CD4-positive, alpha-beta T cell treated with Interleukin-10 for 1 hour (primary cell): ENCODE results near the gene ABCC1.
"Not testable (repeated sequence)": the region's sequence is repeated elsewhere in the genome, so short reads cannot be mapped to it uniquely, and the experiment has no call there.

ENCODE experiments used
- DNase-seq: peaks from one replicate; pipeline ENCODE4 v3.0.0-alpha.2; 2020

The ABCC1 gene

DNA sequence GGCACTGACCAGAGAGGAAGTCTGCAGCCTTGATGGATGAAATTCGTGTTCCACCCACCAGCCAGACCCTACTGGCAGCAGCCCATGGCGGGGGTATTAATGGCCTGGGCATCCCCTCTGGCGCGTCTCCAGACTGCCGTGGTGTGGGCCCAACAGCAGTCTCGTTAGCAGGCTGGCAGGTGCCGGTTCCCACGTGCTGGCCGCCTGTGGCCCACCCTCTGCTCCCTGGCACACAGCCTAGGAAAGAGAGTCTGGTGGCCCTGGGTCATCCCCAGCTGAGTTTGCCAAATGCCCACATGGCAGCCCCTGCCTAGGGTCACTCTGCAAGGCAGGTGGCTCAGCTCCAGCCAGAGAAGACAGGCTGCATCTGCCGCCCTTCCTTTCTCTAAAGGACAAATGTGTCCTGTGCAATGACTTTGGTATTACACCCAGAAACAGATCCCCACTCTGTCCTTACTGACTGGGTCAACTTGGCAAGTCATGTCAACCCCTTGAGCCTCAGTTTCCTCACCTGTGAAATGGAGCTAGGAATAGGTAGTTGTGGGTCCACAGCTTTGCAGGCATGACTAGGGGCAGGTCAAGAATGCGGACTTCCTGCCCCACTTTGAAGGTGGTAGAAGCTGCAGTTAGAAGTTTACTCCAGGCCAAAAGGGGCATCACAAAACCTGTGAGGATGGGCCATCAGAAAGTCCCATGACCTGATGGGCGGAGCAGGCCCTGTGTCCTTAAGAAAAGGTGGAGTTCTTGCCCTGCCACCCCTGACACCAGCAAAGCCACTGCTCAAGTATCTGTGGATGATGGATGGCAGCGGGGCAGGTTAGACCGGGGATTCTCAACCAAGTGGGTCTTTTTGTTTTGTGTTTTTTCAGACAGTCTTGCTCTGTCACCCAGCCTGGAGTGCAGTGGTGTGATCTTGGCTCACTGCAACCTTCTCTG is 197.2 kb downstream of the ABCC1 start:
- DNase-seq = no peak

DNA sequence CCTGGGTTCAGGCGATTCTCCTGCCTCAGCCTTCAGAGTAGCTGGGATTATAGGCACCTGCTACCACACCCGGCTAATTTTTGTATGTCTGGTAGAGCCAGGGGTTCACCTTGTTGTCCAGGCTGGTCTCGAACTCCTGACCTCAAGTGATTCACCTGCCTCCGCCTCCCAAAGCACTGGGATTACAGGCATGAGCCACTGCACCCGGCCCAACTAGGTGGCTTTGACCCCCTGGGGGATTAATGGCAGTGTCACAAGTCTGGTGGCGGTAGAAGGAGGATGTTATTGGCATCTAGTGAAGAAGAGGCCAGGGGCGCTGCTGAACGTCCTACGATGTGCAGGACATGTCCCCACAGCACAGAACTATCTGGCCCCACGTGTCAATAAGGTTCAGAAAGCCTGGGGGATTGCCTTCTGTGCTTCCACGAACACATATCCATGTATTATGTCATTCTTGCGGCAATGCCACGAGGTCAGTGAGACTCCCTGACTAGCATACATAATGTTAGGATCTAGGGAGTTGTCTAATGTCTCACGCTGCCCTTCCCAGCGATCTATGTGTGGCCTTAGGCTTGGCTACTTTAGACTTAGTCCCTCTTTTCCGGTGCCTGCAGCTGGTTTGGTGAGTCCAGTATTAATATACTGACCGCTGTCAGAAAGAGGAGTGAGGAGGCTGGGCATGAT is 198.0 kb downstream of the ABCC1 start:
- no peak for DNase-seq

DNA sequence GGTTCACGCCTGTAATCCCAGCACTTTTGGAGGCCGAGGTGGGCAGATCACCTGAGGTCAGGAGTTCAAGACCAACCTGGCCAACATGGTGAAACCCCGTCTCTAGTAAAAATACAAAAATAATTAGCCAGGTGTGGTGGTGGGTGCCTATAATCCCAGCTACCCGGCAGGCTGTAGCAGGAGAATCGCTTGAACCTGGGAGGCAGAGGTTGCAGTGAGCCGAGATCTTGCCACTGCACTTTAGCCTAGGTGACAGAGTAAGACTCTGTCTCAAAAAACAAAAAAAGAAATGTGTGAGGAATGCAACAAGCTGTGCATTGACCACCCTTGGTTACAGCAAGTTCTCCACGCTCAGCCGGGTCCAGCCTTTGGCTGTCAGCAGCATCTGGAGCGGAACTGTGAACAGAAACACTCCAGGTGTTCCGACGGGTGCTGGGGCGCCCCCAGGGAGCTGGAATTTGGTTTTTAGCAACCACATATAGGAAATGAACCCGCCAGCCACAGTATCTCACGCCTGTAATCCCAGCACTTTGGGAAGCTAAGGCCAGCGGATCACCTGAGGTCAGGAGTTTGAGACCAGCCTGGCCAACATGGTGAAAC is 198.7 kb downstream of the ABCC1 start:
- DNase-seq = not testable (repeated sequence)

DNA sequence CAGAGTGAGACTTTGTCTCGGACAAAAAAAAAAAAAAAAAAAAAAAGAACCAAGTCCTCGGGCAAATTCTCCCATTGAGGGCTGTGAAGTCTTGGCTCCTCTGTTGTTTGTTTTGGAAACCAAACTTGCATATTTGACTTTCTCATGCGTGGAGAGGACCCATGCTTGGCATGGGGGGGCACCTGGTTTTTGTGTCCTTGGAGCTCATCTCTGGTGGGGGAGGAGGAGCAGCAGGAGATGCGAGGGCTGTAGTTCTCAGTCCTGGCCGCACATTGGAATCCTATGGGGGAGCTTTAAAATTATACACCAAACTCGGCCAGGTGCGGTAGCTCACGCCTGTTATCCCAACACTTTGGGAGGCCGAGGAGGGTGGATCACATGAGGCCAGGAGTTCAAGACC is 199.3 kb downstream of the ABCC1 start:
- no peak for DNase-seq

DNA sequence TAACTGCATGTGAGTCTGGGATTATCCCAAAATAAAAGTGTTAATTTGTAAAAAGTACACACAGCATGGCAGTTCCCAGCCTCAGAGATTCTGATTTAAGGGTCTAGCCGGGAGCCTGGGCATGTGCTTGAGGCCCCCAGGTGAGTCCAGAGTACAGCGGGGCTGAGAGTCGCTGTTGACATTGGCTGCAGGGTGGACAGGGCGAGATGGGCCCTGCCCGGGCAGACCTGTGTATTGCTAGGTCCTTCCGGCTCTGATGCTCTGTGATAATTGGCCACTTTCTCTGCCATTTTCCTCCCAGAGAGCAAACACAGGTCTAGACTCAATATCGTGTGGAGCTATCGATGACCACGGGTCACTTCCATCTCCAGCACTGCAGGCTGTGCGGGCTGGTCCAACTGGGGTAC is 200.3 kb downstream of the ABCC1 start:
- DNase-seq = no peak

DNA sequence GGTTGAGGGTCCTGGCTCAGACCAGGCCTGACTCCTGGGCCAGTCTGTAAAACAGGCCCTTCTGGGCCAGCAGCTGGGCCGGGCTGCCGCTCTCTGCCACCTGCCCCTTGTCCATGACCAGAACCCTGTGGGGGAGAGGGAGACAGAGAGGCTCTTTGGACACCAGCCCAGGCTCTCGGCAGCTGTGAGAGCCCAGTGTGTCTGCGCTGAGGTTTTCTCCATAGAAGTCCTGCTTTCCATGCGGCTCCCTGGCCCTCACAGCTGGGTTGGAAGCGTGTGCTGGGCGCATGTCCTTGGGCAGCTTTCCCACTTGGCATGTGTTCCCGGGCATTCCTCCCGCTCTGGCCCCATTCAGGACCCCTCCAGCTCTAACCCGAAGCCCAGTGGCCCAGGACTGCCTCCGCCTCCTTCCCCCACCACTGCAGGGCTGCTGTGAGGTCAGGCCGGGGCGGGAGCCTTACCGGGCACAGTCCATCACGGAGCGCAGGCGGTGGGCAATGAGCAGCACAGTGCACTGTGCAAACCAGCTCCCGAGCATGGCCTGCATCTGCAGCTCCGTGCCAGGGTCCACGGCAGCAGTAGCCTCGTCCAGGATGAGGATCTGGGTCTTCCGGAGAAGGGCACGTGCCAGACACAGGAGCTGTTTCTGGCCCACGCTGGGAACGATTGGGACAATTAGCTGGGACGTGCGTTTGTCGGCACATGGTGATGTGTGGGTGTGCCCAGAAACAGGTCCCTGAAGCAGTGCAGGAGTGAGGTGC is 200.9 kb downstream of the ABCC1 start:
- DNase-seq = no peak

DNA sequence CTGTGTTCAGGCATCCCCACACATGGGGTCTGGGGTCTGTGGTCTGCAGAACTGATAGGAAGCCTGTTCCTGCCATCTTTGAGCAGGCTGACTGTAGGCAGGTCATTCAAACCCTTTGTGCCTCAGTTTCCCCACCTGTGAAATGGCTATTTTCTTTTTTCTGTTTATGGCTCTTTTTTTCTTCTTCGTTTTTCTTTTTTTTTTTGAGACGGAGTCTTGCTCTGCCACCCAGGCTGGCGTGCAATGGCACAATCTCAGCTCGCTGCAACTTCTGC is 201.4 kb downstream of the ABCC1 start:
- DNase-seq = no peak

DNA sequence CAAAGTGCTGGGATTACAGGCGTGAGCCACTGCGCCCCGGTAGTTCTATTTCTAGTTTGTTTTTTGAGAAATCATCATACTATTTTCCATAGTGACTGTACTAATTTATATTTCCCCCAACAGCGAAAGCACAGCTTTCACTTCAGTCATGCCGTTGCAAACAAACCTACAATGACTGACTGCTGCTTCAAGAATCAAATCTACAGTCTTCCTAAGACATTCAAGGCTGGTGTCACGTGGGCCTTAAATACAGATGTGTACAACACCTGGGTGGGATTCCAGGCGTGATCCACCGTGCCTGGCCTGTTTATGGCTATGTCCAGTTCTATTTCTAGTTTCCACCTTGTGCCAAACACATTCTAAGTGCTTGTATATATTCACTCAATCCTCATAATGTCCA is 201.9 kb downstream of the ABCC1 start:
- no peak for DNase-seq

DNA sequence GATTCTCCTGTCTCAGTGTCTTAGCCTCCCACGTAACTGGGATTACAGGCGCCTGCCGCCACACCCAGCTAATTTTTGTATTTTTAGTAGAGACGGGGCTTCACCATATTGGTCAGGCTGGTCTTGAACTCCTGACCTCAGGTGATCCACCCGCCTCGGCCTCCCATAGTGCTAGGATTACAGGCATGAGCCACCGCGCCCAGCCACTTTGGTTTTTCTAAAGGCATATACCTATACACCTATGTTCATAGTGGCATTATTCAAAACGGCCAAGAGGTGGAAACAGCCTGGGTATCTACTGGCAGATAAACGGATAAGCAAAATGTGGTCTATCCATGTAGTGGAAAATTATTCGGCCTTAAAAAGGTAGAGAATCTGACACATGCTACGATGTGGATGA is 203.6 kb downstream of the ABCC1 start:
- not testable (repeated sequence) for DNase-seq

DNA sequence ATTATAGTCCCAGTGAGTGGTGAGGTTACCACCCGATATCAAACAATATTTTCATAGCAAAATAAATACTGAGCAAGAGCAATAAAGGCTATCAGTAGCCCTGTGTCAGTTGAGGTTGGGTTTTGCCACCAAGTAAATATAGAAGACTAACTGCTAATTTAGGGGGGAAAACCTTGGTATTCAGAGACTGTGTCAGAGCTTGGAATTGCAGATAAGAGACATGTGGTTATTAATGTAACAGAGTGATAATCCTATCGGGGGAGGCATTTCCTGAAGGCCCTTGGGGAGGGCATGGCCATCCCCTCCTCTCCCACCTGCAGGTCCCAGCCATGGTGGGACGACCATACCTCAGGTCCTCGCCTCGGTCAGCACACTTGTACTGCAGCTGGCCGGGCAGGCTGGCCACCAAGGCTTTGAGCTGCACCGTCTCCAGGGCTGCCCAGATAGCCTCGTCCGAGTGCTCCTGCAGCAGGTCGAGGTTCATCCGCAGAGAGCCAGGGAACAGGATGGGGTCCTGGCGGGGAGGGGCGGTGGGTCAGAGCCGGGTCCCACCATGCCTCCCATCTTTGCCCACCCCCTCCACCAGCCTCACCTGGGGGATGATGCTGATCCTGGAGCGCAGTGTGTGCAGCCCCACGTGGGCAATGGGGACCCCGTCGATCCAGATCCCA is 205.0 kb downstream of the ABCC1 start:
- no peak for DNase-seq

DNA sequence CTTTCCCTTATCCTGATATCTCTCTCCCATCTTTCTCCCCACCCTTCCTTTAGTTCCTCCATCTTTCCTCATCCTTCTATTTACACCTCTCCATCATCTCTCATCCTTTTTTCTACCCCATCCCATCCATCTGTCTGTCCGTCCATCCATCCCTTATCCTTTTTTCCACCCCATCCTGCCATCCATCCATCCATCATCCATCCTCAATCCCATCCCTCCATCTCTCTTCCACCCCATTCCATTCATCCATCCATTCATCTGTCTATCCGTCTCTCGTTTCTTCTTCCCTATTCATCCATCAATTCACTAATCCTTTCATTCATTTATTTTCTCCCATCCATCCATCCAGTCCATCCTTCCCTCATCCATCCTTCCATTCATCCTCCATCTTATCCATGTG is 205.8 kb downstream of the ABCC1 start:
- DNase-seq = no peak

DNA sequence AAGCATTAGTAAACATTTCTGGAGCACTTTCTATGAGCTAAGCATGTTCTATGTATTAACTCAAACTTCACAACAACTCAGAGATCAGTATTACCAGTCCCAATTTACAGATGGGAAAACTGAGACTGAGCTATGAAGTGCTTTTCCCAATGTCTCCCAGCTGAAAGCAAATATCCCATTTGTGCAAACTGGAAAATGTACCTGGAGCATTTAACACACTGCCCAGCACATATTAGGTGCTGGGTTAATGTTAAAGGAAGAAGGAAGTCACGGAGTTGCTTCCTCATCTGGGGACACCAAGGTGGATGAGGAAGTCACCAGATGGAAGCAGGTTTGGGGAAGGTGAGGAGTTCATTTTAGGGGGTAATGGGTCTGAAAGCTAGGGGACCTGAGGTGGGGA is 207.8 kb downstream of the ABCC1 start:
- DNase-seq = no peak

DNA sequence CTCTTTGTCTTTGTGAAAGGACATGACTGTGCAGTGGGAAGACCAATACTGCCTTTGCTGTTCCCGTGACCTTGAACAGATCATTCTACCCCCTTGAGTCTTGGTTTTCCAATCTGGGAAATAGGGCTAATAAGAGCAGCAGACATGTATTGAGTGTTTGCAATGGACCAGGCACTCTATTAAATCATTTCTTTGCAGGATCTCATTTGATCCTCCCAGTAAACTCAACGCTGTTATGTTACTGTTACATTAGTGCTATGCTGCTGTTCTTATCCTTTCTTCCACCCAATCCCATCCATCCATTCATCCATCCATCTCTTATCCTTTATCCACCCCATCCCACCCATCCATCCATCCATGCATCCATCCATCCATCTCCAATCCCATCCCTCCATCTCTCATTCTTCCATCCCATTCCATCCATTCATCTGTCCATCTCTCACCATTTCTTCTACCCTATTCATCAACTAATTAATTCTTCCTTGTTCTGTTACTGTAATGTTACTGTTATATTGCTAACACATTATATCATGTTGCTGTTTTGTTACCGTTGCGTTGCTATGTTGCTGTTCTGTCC is 208.8 kb downstream of the ABCC1 start:
- DNase-seq = no peak

DNA sequence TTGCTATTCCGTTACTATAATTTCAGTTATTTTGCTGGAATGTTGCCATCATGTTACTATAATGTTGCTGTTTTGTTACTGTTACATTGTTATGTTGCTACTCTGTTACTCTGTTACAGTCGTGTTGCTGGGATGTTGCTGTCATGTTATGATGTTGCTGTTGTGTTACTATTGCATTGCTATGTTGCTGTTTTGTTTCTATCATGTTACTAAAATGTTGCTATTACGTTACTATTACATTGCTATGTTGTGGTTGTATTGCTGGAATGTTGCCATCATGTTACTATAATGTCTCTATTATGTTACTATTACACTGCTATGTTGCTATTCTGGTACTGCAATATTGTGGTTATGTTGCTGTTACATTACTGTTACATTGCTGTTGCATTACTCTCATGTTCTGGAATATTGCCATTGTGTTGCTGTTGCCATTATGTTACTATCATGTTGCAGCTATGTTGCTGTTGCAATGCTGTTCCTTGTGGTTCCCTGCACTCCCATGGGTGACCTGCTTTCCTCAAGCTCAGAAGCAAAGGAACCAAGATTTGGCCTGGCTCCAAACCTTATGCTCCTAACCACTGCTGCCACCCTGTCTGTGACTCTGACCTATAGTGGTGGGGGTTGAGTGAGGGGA is 209.4 kb downstream of the ABCC1 start:
- DNase-seq = no peak

DNA sequence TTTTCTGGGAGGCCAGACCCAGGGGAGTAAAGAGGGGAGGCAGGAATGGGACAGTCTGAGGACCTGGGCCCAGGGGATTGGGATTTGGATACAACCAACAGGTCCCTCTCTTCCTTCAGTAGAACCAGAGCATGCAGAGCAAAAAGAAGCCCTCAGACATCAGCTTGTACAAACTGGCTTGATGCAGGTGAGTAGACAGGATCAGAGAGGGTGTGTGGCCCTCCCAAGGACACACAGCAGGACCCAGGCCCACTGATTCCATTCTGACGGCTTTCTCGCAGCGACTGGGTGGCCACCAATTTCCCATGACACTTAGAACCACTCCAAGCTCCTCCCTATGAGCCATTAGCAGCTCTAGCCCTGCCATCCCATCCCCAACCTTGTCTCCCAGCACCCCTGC is 210.2 kb downstream of the ABCC1 start:
- DNase-seq = no peak

DNA sequence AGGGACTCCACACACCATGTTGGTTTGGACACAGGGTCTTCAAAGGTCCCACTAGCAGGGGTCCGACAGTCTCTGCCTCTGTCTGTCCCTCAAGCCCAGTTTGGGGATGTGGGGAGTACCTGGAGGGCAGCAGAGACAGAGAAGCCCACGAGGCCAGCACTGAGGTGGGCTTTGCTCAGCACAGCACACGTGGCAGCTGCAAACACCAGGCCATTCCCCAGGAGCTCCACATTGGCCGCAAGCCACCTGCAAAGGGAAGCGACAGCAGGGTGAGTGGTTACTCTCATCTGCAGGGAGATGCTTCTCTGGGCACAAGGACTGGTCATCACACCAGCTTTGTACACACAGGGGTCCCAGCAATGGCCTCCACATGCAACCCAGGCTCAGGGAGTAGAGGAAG is 211.9 kb downstream of the ABCC1 start:
- no peak for DNase-seq

DNA sequence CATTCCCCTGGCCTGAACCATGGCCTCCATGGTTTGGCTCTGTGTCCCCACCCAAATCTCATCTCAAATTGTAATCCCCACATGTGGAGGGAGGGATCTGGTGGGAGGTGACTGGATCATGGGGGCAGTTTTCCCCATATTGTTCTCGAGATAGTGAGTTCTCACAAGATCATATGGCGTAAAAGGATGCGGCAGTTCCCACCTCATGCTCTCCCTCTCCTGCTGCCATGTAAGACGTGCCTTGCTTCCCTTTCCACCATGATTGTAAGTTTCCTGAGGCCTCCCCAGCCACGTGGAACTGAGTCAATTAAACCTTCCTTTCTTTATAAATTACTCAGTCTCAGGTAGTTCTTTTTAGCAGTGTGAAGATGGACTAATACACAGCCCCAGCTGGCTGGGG is 212.4 kb downstream of the ABCC1 start:
- not testable (repeated sequence) for DNase-seq

DNA sequence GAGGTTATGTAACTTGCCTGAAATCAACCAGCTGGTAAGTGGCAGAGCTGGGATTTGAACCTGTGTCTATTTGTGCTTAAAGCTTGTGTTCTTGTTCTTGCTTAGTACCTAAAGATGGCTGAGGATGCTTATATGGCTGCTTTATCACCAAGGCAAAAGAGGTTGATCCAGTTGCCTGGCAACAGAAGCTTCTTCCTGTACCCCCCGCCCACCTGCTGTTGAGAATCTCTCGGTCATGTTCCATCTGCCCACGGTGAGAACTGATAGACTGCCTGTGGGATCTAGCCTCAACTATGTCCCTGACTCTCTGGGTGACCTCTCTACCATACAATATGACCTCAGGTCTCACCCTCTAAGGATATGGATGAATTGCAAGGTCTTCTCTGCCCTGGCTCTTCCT is 213.2 kb downstream of the ABCC1 start:
- DNase-seq = no peak

DNA sequence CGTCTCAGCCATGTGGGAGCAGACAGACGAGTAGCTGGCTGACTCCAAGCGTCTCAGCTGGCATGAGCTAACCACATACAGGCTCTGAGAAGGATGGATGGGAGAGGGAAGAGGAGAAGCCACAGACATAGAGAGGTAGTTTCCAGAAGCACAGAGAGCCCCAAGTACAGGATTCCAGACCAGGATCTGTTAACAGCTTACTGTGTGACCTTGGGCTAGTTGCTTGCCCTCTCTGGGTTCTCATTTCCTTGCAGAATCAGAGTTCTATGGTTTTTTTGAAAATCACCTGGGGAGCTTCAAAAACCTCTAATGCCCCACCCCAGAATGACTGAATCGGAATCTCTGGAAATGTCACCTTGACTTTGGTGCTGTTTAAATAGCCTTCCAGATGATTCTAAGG is 213.7 kb downstream of the ABCC1 start:
- DNase-seq = no peak

DNA sequence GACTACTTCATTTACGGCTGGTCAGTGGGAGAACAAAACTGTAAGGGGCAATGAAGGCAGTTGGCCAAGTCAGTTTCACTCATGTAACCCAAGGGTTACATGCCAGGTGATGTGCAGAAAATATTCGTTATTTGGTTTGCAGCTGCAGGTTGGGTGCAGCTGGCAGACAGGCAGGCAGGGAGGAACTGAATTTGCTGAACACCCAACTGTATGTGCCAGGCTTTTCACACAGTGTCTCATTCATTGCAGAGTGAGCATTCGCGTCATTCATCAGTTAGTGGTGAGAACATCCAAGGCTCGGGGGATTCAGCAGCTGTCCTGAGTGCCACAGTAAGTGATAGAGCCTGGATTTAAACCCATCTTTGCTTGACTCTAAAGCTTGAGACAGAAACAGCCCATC is 214.2 kb downstream of the ABCC1 start:
- DNase-seq = no peak

DNA sequence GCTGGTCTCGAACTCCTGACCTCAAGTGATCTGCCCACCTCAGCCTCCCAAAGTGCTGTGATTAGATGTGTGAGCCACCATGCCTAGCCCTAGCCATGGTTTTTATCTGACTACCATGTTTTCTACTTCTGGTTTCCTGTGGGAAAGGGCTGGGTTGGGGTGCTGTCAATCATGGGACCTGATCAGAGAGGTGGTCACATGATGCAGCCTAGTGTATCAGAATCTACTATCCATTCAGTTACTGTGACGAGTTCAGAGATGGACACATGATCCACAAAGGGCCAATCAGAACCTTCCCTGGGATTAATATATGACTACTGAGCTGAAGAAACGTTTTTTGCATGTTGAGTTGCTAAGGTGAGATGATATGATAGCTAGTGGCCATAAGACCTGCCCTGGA is 214.8 kb downstream of the ABCC1 start:
- DNase-seq = no peak

DNA sequence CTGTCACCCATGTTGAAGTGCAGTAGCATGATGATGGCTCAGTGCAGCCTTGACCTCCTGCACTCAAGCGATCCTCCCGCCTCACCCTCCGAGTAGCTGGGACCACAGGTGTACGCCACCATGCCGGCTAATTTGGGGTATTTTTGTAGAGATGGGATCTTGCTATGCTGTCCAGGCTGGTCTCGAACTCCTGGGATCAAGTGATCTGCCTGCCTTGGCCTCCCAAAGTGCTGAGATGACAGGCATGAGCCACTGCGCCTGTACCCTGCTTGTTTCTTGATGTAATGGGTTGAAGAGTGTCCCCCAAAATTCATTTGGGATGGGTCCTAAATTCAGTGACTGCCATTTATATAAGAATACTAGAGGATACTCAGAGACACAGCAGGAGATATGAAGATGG is 216.7 kb downstream of the ABCC1 start:
- DNase-seq = no peak
